8988T (cell line): ENCODE data around the gene UTS2.

ENCODE experiments used
- DNase-seq: peaks from one replicate; pipeline ENCODE4 v3.0.0; 2011

UTS2 gene

DNA sequence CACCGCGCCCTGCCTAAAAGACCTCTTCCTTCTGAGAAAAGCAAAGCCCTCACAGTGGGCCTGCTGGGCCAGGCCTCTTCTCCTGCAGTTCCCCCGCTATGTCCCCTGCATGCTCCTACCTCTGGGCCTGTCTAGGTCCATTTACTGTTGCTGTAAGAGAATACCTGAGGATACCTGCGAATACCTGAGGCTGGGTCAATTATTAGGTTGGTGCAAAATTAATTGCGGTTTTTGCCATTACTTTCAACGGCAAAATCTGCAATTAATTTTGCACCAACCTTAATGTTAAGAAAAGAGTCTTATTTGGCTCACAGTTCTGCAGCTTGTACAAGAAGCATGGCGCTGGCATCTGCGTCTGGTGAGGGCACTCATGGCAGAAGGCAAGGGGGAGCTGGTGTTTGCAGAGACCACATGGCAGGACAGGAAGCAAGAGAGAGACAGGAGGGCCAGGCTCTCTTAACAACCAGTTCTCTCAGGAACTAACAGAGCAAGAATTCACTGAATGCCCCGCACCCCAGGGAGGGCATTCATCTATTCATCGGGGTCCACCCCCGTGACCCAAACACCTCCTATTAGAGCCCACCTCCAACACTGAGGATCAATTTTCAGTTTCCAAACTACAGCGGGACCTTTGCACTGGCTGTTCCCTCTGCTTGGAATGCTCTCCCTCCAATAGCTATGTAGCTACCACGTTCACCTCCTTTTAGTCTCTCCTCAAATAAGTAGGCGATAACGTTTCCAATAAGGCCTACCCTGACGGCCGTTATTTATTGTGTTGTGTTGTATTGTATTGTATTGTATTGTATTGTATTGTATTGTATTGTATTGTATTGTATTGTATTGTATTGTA is 9.6 kb upstream of the UTS2 start:
- no peak for DNase-seq

DNA sequence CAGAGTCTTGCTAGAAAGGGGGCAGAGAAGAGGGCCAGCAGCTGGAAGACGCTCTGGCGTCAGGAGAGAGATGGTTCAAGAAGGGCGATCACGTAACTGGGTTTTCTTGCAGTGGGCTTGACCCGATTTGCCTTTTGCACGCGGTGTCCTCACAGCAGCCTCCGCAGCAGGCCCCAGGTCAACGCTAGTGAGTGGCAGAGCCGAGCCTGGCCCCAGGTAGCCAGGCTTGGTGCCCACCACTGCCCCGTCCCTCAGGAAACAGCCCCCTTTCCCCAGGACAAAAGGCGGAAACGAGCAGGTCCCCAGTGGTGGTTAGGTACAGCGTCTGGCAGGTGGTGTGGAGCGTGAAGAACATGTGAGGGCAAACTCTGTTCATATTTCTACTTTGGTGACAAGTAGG is 8.6 kb upstream of the UTS2 start:
- no peak for DNase-seq

DNA sequence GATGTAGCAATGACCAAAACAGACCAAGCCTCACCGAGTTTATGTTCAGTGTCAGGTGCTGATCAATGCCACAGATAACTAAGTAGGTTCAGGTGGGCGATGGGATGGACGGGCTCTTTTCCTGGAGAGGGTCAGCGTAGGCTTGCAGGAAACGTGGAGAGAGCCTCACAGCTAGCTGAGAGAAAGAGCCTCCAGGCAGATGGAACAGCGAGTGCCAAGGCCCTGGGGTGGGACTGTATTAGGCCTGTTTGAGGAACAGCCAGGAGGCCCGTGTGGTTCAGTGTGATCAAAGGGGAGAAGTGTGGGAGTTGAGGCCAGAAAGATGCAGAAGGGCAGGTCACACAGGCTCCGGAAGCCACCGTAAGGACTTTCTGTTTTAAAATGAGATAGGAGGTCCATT is 7.3 kb upstream of the UTS2 start:
- DNase-seq, result no peak

- DNase-seq, result no peak
Measured at GRCh38 chr1:7859406-7859805, 6.5 kb upstream of the UTS2 start.

- DNase-seq, result no peak
Measured at GRCh38 chr1:7857985-7858384, 5.1 kb upstream of the UTS2 start.

GRCh38 chr1:7857000-7857399 is 4.1 kb upstream of the UTS2 start:
- no peak for DNase-seq

GRCh38 chr1:7856345-7856744 is 3.5 kb upstream of the UTS2 start:
- no peak for DNase-seq

- DNase-seq, result no peak
Measured at GRCh38 chr1:7853684-7854026, 790 bp upstream of the UTS2 start.

DNA sequence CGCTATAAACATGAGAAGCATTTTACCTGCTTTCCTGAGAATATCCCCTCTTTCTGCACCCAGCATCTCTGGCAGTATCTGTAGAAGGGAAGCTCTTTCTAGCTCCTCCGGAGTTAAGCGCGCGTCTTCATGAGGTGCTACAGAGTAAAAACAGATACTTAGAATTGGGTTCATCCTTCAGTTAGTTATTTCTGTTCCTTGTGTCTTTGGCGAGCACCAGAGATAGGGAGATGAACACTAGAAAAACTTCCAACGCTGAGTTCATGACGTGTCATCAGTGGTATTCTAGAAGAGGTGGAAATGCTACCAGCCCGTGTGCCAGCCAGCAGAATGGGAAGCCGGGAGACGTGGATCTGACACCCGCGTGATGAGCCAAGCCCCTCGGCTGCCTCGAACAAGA is 2.1 kb downstream of the UTS2 start:
- no peak for DNase-seq

GRCh38 chr1:7847599-7847998 is 5.3 kb downstream of the UTS2 start:
- no peak for DNase-seq

GRCh38 chr1:7846656-7847055 is 6.2 kb downstream of the UTS2 start:
- no peak for DNase-seq

GRCh38 chr1:7845761-7846160 is 7.1 kb downstream of the UTS2 start:
- DNase-seq, result no peak

DNA sequence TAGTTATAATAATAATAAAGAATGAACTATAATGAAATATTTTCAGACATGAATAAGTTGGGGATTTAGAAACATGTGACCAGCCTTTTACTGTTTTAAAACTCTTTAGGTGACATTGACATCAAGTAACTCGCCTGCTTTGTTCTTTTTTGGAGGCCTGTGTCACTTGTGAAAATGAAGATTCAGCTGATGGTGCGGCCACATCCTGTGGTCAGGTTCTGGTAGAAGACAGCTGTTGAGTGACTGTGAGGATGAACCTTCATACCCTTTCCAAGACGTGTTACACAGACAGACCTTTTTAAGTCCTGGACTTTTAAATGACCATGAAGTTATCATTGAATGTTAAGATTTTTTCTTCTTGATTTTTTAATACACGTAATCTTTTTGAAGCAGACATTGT is 10.3 kb downstream of the UTS2 start:
- DNase-seq, result no peak

DNA sequence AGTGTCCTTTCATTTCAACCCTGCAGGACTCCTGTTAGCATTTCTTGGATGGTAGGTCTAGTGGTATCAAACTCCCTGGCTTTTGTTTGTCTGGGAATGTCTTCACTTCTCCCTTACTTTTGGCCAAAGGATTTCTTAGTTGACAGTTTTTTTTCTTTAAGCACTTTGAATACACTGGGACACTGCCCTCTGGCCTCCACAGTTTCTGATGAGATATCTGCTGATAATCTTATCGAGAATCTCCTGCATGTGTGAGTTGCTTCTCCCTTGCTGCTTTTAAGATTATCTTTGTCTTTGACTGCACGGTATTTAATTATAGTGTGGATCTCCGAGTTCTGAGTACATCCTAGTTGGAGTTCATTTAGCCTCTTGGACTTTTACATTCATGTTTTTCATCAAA is 13.3 kb downstream of the UTS2 start:
- DNase-seq, result no peak

- DNase-seq, result no peak
Measured at GRCh38 chr1:7838714-7839113, 14.2 kb downstream of the UTS2 start.

GRCh38 chr1:7833035-7833434 is 19.8 kb downstream of the UTS2 start:
- DNase-seq, result no peak

DNA sequence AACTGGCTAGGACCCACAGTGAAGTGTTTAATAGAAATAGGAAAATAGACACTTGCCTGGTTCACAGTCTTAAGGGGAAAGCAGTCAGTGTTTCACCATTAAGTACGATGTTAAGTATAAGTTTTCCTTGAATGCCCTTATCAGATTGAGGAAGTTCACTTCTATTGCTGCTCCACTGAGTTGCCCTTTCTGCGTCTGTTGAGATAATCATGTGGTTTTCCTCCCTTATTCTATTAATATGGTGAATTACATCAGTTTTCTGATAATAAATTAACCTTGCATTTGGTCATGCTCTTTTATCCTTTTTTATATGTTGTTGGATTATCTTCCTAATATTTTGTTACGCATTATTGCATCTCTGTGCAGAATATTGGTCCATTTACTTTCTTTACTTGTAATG is 21.4 kb downstream of the UTS2 start:
- DNase-seq, result no peak

DNA sequence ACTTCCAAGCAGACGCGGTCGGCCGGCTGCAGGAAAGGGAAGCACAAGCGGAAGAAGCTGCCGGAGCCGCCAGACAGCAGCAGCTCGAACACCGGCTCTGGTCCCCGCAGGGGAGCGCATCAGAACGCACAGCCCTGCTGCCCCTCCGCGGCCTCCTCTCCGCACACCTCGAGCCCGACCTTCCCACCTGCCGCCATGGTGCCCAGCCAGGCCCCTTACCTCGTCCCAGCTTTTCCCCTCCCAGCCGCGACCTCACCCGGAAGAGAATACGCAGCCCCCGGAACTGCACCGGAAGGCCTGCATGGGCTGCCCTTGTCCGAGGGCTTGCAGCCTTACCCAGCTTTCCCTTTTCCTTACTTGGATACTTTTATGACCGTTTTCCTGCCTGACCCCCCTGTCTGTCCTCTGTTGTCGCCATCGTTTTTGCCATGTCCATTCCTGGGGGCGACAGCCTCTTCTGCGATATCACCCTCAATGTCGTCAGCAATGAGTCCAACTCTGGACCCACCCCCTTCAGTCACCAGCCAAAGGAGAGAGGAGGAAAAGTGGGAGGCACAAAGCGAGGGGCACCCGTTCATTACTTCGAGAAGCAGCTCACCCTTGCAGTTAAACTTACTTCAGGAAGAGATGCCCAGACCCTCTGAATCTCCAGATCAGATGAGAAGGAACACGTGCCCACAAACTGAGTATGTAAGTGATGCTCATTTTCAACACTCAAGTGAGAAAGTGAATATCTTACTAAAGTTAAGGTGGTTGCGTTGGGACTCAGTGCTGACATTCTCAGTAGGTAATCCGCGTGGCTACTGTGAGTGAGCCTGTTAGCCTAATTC is 25.5 kb downstream of the UTS2 start:
- DNase-seq, result no peak

DNA sequence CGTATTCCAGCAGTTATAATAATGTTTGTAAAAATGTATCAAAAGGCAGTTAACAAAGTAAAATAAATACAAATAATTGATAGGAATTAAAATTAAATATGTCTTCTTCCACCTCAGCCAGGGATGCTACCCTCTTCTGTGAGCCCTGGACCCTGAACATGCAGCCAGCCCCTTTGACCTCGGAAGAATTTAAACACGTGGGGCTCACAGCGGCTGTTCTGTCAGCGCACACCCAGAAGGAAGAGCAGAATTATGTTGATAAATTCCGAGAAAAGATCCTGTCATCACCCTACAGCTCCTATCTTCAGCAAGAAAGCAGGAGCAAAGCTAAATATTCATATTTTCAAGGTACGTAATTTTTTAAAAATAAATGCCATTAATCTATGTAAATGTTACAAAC is 26.5 kb downstream of the UTS2 start:
- DNase-seq, result no peak

GRCh38 chr1:7824701-7825100 is 28.2 kb downstream of the UTS2 start:
- no peak for DNase-seq

DNA sequence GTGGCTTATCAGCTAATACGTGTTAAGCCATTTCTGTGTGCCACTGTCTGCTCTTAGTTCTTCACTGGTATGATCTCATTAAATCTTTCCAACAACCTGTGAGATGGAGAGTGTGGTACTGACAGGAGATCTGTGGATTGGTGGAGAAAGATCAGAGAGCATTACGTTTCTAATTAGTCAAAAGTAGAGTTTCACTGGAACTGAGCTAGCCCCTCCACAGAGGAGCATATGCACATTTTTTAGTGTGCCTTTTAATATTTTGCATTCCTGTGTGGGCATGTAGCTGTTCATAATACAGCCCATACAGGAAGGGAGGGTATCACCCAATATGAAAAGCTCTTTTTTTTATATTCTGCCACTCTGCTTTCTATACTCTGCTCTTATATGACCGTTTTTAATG is 31.6 kb downstream of the UTS2 start:
- no peak for DNase-seq

GRCh38 chr1:7813677-7814373 is 39.0 kb downstream of the UTS2 start:
- DNase-seq, result no peak

DNA sequence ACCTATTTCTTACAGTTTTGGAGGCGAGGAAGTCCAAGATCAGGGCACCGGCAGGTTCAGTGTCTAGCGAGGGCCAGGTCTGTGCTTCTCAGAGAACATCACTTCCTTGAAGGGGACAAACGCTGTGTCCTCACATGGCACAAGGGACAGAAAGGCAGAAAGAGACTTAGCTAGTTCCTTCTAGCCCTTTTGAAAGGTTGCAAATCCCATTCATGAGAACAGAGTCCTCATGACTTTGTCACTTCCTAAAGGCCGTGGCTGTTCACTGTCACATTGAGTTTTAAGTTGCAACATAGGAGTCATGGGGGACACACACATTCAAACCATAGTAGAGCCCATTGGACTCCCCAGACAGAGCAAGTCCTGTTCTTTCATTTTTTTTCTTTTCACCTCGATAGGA is 41.4 kb downstream of the UTS2 start:
- no peak for DNase-seq

GRCh38 chr1:7810395-7810794 is 42.5 kb downstream of the UTS2 start:
- peak; percentile 6 for DNase-seq
